ENCODE results near the gene NAV3.

- no peak for TF ChIP-seq CTCF (IDR thresholded peaks at IDR 0.05 in 8 of 11, conservative IDR thresholded peaks at IDR 0.05 in 3 of 11)
- TF ChIP-seq POLR2AphosphoS5 (IDR thresholded peaks at IDR 0.05) = no peak
Observed at GRCh38 chr12:77788231-77789168, 42.2 kb upstream of the NAV3 start.

All from spleen (tissue), 7 donors.